SU-DHL-6 (cell line): ENCODE data around the gene ZNF202.
"Not testable (repeated sequence)": the region's sequence is repeated elsewhere in the genome, so short reads cannot be mapped to it uniquely, and the experiment has no call there.

Experiments
- EZH2phosphoT487 ChIP-seq: fragments of 200-600 bp; sonication (generic), shearing (Covaris generic); conservative IDR thresholded peaks from 2 replicates; pipeline ENCODE4 v1.6.1; 2018; ENCODE audit warnings: mild to moderate bottlenecking, antibody characterized with exemption, low read length, moderate library complexity, mixed read lengths
- TF ChIP-seq, protein P1 (sequence below): fragments of 200-600 bp; sonication (generic); IDR thresholded peaks from one replicate; pipeline ENCODE4 v1.5.1; 2017; ENCODE audit warnings: antibody characterized with exemption, mild to moderate bottlenecking, low read length, moderate library complexity; ENCODE audit not compliant: insufficient read depth, poor library complexity, severe bottlenecking

DNA sequence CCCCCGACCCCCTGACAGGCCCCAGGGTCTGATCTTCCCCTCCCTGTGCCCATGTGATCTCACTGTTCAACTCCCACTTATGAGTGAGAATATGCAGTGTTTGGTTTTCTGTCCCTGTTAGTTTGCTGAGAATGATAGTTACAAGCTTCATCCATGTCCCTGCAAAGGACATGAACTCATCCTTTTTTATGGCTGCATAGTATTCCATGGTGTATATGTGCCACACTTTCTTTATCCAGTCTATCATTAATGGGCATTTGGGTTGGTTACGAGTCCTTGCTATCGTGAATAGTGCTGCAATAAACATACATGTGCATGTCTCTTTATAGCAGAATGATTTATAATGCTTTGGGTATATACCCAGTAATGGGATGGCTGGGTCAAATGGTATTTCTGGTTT lies 28.8 kb downstream of the ZNF202 start:
- TF ChIP-seq, protein P1, sequence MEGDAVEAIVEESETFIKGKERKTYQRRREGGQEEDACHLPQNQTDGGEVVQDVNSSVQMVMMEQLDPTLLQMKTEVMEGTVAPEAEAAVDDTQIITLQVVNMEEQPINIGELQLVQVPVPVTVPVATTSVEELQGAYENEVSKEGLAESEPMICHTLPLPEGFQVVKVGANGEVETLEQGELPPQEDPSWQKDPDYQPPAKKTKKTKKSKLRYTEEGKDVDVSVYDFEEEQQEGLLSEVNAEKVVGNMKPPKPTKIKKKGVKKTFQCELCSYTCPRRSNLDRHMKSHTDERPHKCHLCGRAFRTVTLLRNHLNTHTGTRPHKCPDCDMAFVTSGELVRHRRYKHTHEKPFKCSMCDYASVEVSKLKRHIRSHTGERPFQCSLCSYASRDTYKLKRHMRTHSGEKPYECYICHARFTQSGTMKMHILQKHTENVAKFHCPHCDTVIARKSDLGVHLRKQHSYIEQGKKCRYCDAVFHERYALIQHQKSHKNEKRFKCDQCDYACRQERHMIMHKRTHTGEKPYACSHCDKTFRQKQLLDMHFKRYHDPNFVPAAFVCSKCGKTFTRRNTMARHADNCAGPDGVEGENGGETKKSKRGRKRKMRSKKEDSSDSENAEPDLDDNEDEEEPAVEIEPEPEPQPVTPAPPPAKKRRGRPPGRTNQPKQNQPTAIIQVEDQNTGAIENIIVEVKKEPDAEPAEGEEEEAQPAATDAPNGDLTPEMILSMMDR = not testable (repeated sequence)
- not testable (repeated sequence) for TF ChIP-seq EZH2phosphoT487
